Thoracic aorta (tissue), 2 donors: Measurements from ENCODE around the gene RHOBTB3. TPM values are rescaled to one million over a fixed set of nuclear protein-coding genes. Genes with fewer than 3 reads are reported as not detected.

Source experiments
- ATAC-seq: fragments of 150-250 bp; one replicate; pipeline ENCODE4 v1.8.0; 2017; ENCODE audit warnings: low read depth; ENCODE audit not compliant: insufficient number of reproducible peaks, low FRiP score
- DNase-seq: peaks from one replicate; pipeline ENCODE4 v3.0.0-alpha.2; 2020; ENCODE audit warnings: low spot score
- H3K27ac ChIP-seq, 2 donors: fragments of 200-600 bp; sonication (generic); 1 replicate in 1 of 2; 2 replicates in 1 of 2; pipeline ENCODE4 v1.5.1; 2016; ENCODE audit warnings: mild to moderate bottlenecking in 2 of 2, moderate library complexity in 2 of 2
- H3K27me3 ChIP-seq: fragments of 200-600 bp; sonication (generic); replicated peaks from 2 replicates; pipeline ENCODE4 v1.6.0; 2016; ENCODE audit warnings: mild to moderate bottlenecking; ENCODE audit not compliant: insufficient read depth
- H3K36me3 ChIP-seq: fragments of 200-600 bp; sonication (generic); one replicate; pipeline ENCODE4 v1.5.1; 2016
- H3K4me1 ChIP-seq, 2 donors: fragments of 200-600 bp; sonication (generic); 1 replicate in 1 of 2; 2 replicates in 1 of 2; pipeline versions ENCODE4 v1.5.1 to v1.6.0; 2016; ENCODE audit warnings: low read depth in 2 of 2, mild to moderate bottlenecking in 1 of 2; ENCODE audit not compliant: control insufficient read depth in 1 of 2
- H3K4me3 ChIP-seq: fragments of 200-600 bp; sonication (generic); 2 replicates; pipeline ENCODE4 v1.5.1; 2016; ENCODE audit warnings: mild to moderate bottlenecking
- H3K9me3 ChIP-seq: fragments of 200-600 bp; sonication (generic); 2 replicates; pipeline ENCODE4 v1.5.1; 2016
- total RNA-seq, 2 donors: library from RNA; depleted of rRNA; stranded (reverse); fragments of >200 nt; gene quantifications; one replicate each; pipeline versions ENCODE4 v1.1.0 to v1.2.3, GENCODE V29; 2016
- TF ChIP-seq, protein P1 (sequence below): fragments of 200-600 bp; sonication (generic); IDR thresholded peaks from one replicate; pipeline ENCODE4 v1.5.1; 2019; ENCODE audit warnings: antibody characterized with exemption

RHOBTB3 gene
- total RNA-seq, 2 donors from 2014 or later = 34.1 to 71.2 TPM

DNA sequence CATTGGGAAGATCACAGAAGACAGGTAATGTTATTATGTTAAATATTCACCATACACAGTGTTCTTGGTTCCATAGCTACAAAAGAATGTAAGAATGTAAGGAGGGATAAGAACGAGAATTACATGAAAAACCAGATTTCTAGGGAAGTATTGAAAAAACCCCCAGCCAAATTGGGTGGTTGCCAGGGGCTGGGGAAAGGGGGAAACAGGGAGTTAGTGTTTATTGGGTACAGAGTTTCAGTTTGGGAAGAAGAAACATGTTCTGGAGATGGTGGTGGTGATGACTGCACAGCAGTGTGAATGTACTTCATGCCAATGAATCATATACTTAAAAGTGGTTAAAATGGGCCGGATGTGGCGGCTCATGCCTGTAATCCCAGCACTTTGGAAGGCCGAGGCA lies 51.0 kb downstream of the RHOBTB3 start:
- no peak overlapping the region for H3K27ac ChIP-seq
- no peaks in the 10 kb centered on the region for H3K27me3 ChIP-seq
- ATAC-seq = no peak
- no peak for DNase-seq
- H3K4me3 ChIP-seq = no peak overlapping the region
- no peaks in the 10 kb centered on the region for H3K36me3 ChIP-seq
- peaks cover 6 to 25% of the 10 kb centered on the region in 2 donors for H3K4me1 ChIP-seq
- TF ChIP-seq, protein P1, sequence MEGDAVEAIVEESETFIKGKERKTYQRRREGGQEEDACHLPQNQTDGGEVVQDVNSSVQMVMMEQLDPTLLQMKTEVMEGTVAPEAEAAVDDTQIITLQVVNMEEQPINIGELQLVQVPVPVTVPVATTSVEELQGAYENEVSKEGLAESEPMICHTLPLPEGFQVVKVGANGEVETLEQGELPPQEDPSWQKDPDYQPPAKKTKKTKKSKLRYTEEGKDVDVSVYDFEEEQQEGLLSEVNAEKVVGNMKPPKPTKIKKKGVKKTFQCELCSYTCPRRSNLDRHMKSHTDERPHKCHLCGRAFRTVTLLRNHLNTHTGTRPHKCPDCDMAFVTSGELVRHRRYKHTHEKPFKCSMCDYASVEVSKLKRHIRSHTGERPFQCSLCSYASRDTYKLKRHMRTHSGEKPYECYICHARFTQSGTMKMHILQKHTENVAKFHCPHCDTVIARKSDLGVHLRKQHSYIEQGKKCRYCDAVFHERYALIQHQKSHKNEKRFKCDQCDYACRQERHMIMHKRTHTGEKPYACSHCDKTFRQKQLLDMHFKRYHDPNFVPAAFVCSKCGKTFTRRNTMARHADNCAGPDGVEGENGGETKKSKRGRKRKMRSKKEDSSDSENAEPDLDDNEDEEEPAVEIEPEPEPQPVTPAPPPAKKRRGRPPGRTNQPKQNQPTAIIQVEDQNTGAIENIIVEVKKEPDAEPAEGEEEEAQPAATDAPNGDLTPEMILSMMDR = no peak
- H3K9me3 ChIP-seq = no peaks in the 10 kb centered on the region

DNA sequence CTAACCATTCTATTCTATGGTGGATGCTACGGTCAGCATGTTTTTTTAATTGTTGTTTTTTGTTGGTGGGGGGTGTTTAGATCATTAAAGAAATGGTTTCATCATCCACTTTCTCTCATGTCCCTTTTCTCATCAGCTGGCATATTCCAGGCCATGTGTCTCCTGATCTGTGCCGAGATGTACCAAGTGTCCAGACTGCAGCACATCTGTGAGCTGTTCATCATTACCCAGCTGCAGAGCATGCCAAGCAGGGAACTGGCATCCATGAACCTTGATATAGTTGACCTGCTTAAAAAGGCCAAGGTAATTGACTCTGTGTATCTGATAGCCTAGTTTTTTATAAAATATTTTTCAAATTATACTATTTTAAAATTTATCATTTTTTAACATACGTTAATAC lies 52.5 kb downstream of the RHOBTB3 start:
- no peaks in the 10 kb centered on the region for H3K36me3 ChIP-seq
- peaks cover 6 to 24% of the 10 kb centered on the region in 2 donors for H3K4me1 ChIP-seq
- DNase-seq (no peak), ATAC-seq (no peak)
- H3K9me3 ChIP-seq = no peaks in the 10 kb centered on the region
- H3K27me3 ChIP-seq = no peaks in the 10 kb centered on the region
- TF ChIP-seq, protein P1 = no peak
- no peak overlapping the region for H3K27ac ChIP-seq
- no peak overlapping the region for H3K4me3 ChIP-seq

DNA sequence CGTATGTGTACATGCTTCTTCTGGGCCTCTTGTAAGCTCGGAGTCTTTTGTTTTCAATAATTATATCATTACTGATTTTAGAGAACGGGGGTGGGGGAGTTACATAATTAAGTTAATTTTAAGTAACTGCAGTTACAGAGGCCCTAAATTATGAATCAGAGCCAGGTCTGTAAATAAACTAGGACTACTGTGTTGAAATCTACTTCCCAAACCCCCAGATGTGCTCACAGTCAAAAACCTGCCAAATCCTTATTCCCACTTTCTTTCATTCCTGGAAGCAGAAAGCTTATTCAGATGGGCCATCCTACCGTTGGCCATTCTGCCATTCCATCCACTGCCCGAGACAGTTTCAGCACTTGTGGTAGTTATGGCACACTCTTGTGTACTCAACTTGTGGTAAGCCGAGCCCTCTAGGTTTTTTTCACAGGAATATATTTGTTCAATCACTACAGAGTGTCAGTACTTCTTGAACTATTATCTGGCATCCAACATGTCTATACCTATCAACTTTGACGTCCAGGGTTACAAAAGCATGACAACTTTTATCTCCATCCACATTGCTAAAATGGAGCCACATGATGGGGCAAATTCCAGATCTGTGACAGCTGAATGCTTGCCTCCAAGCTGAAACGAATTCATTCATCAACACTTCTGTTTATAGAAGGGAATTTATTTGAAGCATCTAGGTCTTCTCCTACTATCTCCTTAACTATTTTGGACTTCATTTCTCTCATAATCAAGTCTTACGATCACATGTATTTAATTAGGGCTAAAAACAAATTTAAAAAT lies 53.6 kb downstream of the RHOBTB3 start:
- Histone ChIP-seq H3K27me3 (no peaks in the 10 kb centered on the region), H3K4me1 (peaks cover under 1 to 13% of the 10 kb centered on the region in 2 donors), H3K4me3 (no peak overlapping the region), H3K36me3 (no peaks in the 10 kb centered on the region), H3K27ac (no peak overlapping the region), H3K9me3 (no peaks in the 10 kb centered on the region)
- DNase-seq (no peak), ATAC-seq (no peak)
- TF ChIP-seq, protein P1 = no peak

DNA sequence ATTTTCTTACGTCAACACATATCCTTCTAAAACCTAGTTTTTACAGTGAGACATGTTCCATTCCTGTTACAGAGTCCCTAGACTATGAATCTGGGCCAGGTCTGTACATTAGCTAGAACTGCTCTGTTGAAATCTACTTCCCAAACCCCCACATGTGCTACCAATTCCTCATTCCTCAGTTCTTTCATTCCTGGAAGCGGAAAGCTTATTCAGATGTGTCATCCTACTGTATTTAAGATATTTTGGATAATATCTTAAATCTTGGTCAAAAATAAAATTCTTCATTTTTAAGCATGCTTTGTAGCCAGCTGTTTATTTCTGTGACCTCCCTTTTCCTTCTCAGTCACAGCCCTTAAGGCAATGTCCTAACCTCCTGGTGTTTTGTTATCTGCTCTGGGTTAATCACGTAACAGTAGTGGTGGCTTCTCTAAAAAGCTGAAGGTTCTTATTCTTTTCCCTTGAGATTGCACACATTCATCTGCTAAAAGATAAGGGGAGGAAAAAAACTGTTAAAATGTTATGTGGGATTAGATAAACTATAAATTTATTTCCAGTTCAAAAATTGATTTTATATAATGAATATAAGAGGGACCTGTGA lies 55.8 kb downstream of the RHOBTB3 start:
- Histone ChIP-seq H3K9me3 (no peaks in the 10 kb centered on the region), H3K27me3 (no peaks in the 10 kb centered on the region), H3K4me3 (no peak overlapping the region), H3K4me1 (no peaks in the 10 kb centered on the region), H3K36me3 (no peaks in the 10 kb centered on the region), H3K27ac (no peak overlapping the region)
- TF ChIP-seq, protein P1 = no peak
- ATAC-seq (no peak), DNase-seq (no peak)

DNA sequence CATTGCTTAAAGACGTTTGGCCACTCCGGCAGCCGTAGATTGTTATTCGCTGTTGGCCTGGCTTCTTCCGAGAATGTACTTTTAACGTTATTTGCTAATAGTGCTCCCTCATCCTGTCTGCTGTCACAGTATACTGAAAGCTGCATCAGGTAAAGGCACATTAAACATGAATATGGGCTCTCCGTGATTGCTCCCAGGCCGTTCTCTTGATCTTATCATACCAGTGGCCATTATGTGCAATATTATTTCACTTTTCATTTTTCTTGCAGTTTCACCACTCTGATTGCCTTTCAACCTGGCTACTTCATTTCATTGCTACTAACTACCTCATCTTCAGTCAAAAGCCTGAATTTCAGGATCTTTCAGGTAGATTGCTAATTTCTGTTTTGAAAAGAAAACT lies 57.4 kb downstream of the RHOBTB3 start:
- Histone ChIP-seq H3K4me1 (no peaks in the 10 kb centered on the region), H3K27me3 (no peaks in the 10 kb centered on the region), H3K4me3 (no peak overlapping the region), H3K9me3 (no peaks in the 10 kb centered on the region), H3K36me3 (no peaks in the 10 kb centered on the region), H3K27ac (no peak overlapping the region)
- TF ChIP-seq, protein P1 = no peak
- DNase-seq = no peak
- ATAC-seq = no peak
